Activated gamma-delta T cell (primary cell): Measurements from ENCODE around the gene CHN2.
"Not testable (repeated sequence)": the region's sequence is repeated elsewhere in the genome, so short reads cannot be mapped to it uniquely, and the experiment has no call there.

ENCODE experiments used
- DNase-seq: peaks from one replicate; lab custom pipeline; 2025; lab: John Stamatoyannopoulos, UW

The CHN2 gene

DNA sequence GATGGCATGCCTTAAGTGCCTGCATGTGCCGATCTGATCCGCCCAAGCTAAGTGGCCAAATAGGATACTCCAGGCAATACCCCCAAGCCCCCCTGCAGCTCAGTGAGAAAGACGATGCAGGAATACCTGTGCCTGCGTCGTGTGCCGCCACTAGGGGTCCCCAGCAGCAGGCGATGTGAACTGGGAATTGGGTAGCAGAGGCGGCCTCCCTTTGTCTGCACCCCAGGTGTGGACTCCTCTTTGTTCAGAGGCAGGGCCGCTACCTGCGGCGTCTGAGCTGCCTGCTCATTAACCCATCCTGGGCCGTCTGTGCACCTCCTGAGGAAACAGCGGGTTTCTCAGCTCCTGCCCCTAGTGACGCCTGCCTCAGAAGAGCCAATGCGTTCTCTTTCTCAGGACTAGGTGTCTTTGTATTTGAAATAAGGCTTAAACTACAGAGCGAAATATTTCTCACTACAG lies 4.8 kb upstream of the CHN2 start:
- DNase-seq, result peak; percentile 17

GRCh38 chr7:29190349-29191045 lies 4.1 kb upstream of the CHN2 start:
- DNase-seq, result no peak

GRCh38 chr7:29192323-29192722 lies 2.3 kb upstream of the CHN2 start:
- DNase-seq, result no peak

DNA sequence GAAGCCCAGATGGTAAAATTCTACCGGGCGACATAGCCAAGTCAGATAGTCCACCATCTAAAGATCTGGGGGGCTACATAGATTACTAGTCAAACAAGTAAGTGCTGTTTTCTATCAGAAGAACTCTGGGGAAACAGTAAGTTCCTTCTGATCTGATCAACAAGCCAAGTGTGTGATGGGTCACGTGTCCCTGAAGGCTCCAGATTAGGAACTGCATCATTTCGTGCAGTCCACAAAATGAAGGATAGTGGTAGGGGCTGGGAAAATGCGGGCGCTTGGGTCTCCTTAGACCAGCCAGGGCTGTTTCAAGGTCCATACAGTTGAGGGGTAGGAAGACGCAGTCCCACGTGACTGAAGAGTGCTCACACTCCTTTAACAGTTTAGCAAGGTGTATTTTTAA lies 1.8 kb upstream of the CHN2 start:
- no peak for DNase-seq

DNA sequence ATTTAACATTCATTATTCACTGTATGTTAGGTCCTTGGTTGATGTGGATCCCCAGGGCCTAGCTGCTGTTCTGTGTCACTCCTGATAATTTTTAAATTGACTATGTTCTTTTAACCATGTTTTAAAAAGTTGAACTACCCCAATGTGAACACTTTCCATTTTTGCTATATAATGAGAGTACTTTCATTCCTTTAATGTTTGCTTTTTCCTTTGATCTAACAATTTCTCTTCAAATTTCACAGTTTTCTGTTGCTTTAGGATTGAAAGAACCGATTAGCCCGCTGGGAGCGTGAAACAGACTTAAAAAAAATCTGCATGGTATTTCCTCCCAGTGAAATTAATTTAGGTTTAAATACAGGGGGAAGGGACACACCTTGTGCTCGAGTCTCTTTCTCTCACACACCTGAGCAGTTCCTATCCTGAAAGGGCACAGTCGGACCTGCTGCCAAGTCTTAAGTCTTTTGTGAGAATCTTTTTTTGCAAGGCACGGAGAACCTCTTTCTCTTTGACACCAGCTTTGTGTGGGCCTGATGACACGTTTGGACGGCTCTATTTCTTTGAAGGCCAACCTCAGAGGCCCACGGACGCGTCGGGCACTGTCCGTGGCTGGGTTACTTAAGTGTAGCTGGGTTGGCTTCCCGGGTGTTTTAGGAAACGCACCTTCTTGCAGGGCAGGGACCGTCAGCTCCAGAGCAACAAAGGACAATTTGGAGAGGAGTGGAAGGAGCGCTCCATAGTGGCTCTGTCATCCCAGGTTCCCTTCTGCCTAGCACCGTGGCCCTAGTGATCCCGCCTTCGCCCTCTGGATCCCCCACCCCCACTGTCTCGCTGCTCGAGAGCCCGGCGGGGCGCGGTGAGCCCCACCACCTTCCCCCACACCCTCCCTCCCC lies 1.0 kb upstream of the CHN2 start:
- no peak for DNase-seq

- peak; percentile 21 for DNase-seq
Observed at GRCh38 chr7:29194206-29194593, 375 bp upstream of the CHN2 start.

- no peak for DNase-seq
Observed at GRCh38 chr7:29196191-29196590, 1.6 kb downstream of the CHN2 start.

DNA sequence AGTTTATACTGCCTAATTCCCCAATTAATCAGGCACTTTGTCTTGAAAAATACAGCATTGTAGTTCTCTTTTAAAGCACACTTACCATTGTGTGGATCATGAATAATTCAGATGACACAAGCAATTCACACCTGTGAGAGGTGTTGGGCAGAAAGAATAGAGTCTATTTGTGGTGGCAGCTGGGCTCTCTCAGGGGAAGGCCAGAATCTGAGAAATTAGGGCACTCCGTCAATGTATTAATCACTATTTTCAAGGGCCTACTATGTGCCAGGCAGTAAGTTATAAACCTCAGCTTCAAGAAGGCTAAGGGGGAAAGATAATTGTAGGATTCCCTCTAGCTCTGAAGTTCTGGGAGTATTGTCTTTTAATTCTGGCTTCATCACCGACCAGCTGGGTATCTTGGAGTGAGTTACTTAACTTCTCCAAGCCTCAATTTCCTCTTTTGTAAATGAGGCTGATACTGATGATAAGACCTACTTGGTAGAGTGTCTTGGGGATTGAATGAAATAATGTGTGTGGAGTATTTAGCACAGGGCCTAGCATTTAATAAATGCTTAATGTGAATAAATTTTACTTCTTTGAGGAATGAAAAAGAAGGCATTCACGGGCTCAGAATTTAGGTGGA lies 2.5 kb downstream of the CHN2 start:
- DNase-seq, result no peak

DNA sequence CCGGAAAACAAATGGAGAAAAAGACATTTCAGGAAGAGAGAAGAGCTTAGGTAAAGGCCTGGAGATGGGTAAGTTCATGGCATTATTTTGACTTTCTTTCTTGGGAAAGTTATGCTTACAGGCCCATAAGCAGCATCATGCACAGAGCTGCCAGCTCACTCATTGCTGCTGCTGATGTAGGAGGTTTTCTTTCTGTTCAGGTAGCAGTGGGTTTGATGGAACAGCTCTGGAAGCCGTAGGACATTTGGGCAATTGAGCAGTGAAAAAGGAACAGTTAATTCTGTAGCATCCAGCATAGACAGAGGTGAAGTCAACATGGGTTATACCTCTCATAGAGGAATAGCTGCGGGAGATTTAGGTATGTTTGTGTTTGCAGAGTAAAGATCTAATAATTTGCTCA lies 3.3 kb downstream of the CHN2 start:
- DNase-seq, result no peak

GRCh38 chr7:29199776-29200175 lies 5.2 kb downstream of the CHN2 start:
- no peak for DNase-seq

DNA sequence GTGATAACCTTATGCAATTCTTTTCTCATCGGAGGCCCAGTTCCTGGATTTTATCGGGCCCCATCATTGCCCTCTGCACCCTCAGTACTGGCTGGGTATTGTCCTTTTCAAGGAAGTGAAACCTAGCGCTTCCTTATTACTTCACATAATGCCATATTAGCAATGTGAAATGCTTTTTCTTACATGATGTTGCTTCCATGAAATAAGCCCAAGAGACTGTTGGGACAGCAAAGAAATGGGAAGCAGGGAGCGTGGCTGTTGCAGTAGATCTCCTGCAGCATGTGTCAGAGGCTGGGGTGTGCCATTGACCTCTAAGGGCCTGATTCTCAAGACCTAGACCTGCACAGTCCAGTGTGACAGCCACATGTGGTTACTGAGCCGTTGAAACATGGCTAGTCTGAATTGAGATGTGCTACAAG lies 8.1 kb downstream of the CHN2 start:
- DNase-seq, result no peak

- no peak for DNase-seq
Observed at GRCh38 chr7:29204491-29205272, 10.1 kb downstream of the CHN2 start.

DNA sequence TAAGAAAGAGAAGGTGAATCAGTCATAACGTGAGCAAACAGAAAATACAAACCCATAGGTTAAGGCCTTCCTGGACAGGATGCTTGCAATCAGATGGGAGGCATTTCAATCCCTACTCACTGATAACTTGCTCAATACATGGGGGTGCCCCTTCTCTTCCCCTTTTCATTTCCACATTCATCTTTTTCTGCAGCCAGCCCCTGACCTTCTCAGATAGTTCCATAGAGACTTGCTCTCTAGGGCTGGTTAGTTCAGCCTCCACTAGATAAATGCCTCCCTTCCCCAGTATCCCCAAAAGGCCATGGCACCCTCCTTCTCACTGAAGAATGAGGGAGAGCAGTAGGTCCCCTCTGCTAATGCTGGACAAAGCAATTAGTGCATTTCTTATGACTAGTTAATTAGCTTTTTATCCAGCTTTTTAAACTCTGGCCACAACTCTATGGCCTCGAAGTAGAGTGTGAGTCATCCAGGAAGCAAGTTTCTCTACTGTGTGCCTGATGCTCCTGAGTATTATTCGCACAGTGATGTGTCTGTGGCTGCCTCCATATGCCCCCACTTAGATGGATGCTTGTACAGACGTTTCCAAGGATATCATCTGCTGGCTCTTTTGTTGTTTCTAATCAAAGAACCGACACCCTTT lies 12.7 kb downstream of the CHN2 start:
- no peak for DNase-seq

GRCh38 chr7:29208410-29209250 lies 14.1 kb downstream of the CHN2 start:
- DNase-seq, result no peak

GRCh38 chr7:29209745-29210144 lies 15.2 kb downstream of the CHN2 start:
- no peak for DNase-seq

GRCh38 chr7:29212736-29213135 lies 18.2 kb downstream of the CHN2 start:
- DNase-seq, result not testable (repeated sequence)

- no peak for DNase-seq
Observed at GRCh38 chr7:29214056-29214455, 19.5 kb downstream of the CHN2 start.

DNA sequence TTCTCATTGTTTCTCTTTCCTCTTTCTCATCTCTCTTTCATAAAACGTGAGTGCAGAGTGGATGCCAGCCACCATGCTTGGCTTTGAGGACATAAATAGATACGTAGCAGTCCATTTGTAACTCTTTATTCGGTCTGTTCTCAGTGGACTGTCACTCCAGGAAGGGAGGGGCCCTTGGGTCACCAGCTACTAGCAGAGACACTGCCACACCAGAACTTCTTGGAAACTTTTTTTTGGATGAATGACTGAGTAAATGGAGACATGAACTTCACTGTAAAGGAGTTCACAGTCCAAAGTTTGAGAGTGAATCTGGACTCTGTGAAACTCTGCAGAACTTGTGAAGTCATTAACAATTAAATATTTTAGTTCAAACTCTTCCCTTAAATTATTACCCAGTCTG lies 20.2 kb downstream of the CHN2 start:
- no peak for DNase-seq

DNA sequence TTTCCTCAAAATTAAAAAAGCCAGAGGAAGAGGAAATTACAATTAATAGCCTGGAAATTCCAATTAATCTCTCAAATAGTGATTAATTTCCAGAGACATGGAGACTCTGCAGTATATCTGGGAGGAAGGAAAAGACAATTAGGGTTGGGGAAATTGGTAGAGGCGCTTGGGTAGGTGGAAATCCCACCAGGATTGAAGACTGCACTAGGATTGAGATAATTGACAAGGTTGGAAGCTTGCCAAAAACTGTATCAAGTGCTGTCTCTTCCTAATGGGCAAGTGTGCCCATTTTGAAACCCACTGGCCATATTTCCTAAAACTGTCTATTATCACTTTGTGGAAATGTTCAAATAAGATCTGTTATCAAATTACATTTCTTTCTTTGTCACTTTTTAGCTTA lies 21.6 kb downstream of the CHN2 start:
- DNase-seq, result no peak

DNA sequence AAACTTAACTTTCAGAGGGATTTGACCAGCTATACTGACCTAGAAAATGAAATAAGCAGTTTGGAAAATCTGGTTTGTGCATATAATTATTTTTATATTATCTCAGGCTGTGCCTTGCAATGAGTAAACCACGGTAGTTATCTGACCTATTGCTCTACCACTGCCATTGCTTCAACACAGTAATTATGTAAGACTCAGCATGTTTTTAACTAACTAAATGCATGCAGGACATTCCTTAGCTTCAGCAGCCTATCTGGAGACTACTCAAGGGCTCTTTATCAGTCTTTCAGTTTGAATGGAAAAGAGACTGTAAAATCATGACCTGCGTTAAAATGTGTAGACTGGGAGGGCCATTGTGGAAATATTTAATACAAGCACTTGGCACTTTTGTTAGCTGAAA lies 22.5 kb downstream of the CHN2 start:
- no peak for DNase-seq

GRCh38 chr7:29224726-29225125 lies 30.2 kb downstream of the CHN2 start:
- no peak for DNase-seq
